Measurements from ENCODE around the gene QKI.
"Not testable (repeated sequence)": the region's sequence is repeated elsewhere in the genome, so short reads cannot be mapped to it uniquely, and the experiment has no call there.

Gene QKI

GRCh38 chr6:163585932-163586437, 171.5 kb downstream of the QKI start:
- DNase-seq = no peak

GRCh38 chr6:163586888-163587287, 172.4 kb downstream of the QKI start:
- DNase-seq = no peak

DNA sequence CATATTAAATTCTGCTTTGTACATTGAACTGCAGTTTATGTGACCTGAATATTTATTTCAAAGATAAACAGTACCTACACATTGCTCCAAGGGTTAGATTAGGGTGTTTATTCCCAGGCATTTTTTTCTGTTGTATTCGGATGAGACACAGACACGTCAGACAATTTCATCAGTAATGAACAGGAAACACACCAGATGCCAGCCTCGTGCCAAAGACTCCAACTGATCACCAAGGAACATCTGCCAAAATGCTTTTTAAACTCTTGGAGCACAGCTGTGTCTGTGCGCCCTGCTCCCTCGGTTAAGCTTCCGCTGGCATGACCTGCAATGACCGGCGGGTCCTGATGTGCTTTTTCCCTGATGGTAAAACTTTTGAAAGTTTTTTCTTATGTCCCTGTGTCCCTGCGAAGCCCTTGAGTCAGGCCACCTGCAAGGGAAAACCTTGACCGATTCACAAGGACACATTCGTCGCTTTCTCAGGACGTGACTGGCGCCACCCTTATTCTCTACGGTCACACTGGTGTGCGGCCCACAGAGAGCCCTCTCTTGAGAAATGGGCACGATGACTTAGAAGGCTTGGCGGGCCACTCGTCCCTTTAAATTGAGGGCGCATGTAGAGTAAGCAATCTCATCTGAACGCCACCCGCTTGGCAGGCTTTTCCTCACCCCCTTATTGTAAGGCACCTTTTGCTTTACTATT, 173.9 kb downstream of the QKI start:
- no peak for DNase-seq

DNA sequence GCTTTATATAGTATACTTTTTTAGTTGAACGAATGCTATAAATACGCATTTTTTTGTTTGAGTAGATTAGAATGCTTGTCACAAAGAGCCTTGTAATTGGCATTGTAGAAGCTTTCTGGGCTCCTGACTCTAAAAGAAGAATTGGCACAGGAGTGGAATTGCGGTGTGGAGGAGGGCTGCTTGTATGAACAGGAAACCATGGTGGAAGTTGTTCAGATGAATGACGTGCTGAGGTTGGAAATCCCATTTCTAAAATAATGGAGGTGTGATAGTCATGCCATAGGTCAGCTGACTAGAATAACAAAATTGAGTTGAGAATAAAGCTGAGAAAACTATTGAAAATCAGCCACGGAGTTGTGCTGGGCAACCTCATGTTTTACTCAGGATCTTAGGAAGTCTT, 174.9 kb downstream of the QKI start:
- no peak for DNase-seq

DNA sequence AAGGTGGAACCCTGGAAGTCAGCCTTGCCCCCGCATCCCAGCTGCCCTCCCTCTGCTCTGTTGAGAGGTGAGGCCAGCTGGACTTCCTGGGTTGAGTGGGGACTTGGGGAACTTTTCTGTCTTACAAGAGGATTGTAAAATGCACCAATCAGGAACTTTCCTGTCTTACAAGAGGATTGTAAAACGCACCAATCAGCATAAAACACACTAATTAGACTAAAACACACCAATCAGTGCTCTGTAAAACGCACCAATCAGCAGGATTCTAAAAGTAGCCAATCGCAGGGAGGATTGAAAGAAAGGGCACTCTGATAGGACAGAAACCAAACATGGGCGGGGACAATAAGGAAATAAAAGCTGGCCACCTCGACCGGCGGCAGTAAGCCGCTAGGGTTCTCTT, 175.6 kb downstream of the QKI start:
- not testable (repeated sequence) for DNase-seq

GRCh38 chr6:163592872-163593271, 178.4 kb downstream of the QKI start:
- no peak for DNase-seq

- no peak for DNase-seq
Observed at GRCh38 chr6:163596174-163596573, 181.7 kb downstream of the QKI start.

DNA sequence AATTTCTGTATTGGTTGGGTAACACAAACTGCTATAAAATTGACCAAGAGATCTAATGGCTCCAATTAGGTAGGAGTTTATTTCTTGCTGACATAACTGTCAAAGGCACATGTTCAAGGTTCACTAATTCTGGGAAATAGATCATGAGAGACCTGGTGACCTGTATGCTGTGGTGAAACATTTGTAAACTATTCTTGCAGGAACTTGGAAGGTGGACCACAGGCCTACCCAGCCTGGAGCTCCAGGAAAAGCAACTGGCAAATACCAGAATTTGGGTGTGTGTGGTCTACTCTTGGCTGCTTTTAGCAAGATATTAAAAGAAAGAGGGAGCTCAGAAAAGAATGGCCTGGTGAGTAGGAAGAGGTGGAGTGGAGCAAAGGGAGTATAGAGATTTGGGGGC, 184.6 kb downstream of the QKI start:
- DNase-seq = no peak

DNA sequence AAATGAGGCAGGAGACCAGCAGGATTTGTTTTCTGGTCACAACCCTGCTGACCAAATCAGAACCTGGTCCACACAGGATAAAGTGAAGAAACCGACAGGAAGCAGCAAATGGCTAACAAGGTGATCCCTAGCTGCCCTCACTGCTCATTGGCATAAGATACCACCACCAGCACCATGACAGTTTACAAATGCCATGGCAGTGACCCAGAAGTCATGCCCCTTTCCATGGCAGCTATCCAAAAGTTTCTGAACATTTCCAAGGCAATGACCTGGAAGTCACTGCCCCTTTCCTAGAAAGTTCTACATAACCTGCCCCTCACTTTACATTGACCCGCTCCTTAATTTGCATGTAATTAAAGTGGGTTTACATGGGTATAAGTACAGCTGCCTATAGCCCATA, 185.2 kb downstream of the QKI start:
- DNase-seq = no peak

GRCh38 chr6:163600331-163600730, 185.8 kb downstream of the QKI start:
- DNase-seq = no peak

DNA sequence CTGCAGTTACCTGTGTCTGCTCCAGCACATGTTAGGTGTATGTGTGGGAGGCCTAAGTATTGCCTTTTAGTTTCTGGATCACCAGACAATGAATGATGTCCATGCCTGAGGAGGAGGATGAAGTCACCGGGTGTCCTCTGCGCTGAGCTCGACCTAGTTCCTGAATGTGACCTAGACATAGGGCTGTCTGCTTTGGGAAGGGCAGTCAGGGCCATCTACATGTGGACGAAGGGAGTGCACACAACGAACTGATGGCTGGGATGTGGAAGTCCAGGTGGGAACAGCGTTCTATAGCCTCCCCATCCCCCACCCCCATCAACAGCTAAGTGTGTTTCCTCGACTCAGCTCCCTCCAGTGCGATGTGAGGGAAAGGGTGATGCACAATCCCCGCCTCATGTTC, 186.3 kb downstream of the QKI start:
- no peak for DNase-seq

GRCh38 chr6:163602851-163603250, 188.3 kb downstream of the QKI start:
- no peak for DNase-seq

DNA sequence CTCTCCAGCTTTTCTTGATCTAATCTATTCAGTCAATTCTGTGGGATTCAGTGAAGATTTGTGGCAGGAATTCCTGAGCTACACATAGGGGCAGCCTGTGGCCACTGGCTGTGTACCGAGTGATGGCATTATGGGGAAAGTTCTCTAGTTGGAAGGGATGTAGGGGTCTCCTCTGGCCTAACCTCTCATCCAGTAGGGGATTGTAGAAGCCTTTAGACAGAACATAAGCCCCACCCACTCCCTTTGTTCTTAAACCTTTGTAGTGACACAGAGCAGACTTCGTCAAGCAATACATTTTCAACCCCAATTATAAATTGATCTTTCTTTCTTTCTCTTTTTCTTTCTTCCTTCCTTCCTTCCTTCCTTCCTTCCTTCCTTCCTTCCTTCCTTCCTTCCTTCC, 188.9 kb downstream of the QKI start:
- DNase-seq = no peak

GRCh38 chr6:163605385-163606097, 191.0 kb downstream of the QKI start:
- no peak for DNase-seq

GRCh38 chr6:163607792-163608191, 193.3 kb downstream of the QKI start:
- no peak for DNase-seq

GRCh38 chr6:163608204-163608644, 193.7 kb downstream of the QKI start:
- DNase-seq = no peak

GRCh38 chr6:163612200-163612599, 197.7 kb downstream of the QKI start:
- DNase-seq = no peak

- no peak for DNase-seq
Observed at GRCh38 chr6:163613025-163613424, 198.5 kb downstream of the QKI start.

GRCh38 chr6:163613668-163614067, 199.2 kb downstream of the QKI start:
- no peak for DNase-seq

DNA sequence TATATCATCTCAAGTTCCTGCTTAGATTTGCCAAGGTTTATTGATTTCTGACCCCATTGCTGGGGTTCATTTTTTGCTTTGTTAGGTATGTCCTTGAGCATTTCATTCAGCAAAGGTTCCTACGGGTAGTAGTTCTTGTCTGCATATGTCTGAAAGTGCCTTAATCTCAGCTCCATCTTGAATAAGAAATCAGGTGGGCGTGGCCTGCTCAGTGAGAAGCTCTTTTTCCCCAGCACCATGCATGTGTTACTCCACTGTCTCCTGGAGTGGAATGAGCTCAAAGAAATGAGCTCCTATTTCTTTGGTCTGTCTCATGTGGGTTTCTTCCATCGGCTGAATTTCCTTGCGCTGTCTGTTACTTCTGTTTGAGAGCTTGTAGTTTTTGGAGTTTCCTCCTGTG, 201.9 kb downstream of the QKI start:
- no peak for DNase-seq

GRCh38 chr6:163617549-163617948, 203.0 kb downstream of the QKI start:
- no peak for DNase-seq

GRCh38 chr6:163620101-163620500, 205.6 kb downstream of the QKI start:
- DNase-seq = no peak

- no peak for DNase-seq
Observed at GRCh38 chr6:163620670-163621330, 206.3 kb downstream of the QKI start.

GRCh38 chr6:163625265-163625664, 210.7 kb downstream of the QKI start:
- no peak for DNase-seq
